Mammary epithelial cell (primary cell): ENCODE measurements around the gene DAB2IP.

Source experiments
- CTCF ChIP-seq, 2 donors: IDR thresholded peaks in 1 of 2; conservative IDR thresholded peaks in 1 of 2; 2 replicates each; pipeline ENCODE4 v1.5.1; 2011 to 2012; ENCODE audit warnings: inconsistent platforms in 2 of 2, low read length in 2 of 2, mild to moderate bottlenecking in 2 of 2, control low read depth in 1 of 2, low read depth in 1 of 2; ENCODE audit not compliant: insufficient read depth in 1 of 2; ENCODE audit errors: extremely low read depth in 1 of 2
- EZH2 ChIP-seq: IDR thresholded peaks from 2 replicates; pipeline ENCODE4 v1.6.1; 2012; ENCODE audit warnings: low read length, inconsistent platforms, borderline replicate concordance

GRCh38 chr9:121755581-121755980 lies 104.1 kb downstream of the DAB2IP start:
- no peak for TF ChIP-seq CTCF (conservative IDR thresholded peaks at IDR 0.05 in 1 of 2, IDR thresholded peaks at IDR 0.05 in 1 of 2; ENCODE audit: extremely low read depth in 1 of 2, insufficient read depth in 1 of 2, low read depth in 1 of 2, low read length in 2 of 2)
- TF ChIP-seq EZH2, result no peak
